Measurements from ENCODE around the gene LILRB1.
"Not testable (repeated sequence)": the region's sequence is repeated elsewhere in the genome, so short reads cannot be mapped to it uniquely, and the experiment has no call there.

Gene LILRB1

DNA sequence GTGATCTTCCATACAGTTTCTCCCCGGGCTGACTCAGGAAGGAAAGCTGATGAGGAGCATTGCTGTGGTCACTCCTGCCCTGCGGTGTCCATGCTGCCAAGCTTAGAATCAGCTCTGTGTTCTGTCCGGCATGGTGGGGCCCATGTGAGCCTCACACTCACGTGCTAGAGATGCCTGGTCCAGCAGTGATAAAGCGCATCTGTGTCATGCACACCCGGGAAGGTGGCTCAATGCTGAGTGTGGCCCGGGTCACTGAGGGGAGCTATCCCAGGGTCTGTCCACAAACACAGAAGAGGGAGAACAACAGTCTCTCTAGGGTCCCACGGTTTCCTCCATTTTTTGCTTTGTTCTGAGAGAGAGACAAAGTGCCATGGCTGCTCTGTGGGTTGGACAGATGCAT, 3.5 kb upstream of the LILRB1 start:
- DNase-seq: no peak

DNA sequence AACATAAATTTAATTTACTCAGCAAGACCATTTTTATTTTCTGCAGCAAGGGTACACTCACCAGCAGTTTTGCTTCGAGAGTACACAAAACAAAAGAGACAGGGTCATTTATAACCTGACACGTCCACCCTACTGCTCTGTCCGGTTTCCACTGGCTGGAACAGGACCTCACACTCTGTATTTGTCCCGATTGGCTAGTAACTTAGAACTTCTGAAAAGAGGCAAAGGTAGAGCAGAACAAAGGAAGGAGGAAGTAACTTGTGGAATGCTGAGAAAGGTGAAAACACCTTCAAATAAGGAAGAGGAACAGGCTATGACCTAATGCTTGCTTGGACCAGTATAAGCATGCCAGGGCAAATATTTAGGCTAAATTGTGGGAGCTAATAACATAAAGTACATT, 2.4 kb upstream of the LILRB1 start:
- DNase-seq: not testable (repeated sequence)

DNA sequence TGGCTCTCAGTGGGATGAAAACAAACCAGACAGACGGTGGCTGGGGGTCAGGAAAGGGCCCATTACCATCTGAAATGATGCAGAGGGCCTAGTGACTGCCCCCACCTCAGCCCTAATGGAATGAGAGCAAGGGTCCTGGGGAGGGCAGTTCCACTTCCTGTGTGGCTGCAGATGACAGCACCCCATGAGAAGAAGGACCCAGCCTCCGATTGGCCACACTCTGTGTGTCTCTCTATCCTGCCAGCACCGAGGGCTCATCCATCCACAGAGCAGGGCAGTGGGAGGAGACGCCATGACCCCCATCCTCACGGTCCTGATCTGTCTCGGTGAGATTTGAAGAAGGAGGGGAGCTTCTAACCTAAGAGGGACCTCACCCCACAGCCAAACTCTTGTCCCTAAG, 498 bp downstream of the LILRB1 start:
- DNase-seq: no peak

DNA sequence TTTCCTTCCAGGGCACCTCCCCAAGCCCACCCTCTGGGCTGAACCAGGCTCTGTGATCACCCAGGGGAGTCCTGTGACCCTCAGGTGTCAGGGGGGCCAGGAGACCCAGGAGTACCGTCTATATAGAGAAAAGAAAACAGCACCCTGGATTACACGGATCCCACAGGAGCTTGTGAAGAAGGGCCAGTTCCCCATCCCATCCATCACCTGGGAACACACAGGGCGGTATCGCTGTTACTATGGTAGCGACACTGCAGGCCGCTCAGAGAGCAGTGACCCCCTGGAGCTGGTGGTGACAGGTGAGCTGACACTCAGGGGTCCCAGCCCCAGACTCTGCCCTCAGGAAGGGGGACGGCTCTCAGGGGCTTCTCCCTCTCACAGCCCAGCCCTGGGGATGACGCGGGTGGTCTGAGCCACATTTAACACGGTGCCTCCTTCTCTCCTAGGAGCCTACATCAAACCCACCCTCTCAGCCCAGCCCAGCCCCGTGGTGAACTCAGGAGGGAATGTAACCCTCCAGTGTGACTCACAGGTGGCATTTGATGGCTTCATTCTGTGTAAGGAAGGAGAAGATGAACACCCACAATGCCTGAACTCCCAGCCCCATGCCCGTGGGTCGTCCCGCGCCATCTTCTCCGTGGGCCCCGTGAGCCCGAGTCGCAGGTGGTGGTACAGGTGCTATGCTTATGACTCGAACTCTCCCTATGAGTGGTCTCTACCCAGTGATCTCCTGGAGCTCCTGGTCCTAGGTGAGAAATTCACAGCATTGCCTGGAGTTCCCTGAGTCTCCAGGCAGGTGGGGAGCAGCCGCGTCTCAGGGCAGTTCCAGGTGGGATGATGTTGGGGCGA, 1.4 kb downstream of the LILRB1 start:
- not testable (repeated sequence) for DNase-seq

DNA sequence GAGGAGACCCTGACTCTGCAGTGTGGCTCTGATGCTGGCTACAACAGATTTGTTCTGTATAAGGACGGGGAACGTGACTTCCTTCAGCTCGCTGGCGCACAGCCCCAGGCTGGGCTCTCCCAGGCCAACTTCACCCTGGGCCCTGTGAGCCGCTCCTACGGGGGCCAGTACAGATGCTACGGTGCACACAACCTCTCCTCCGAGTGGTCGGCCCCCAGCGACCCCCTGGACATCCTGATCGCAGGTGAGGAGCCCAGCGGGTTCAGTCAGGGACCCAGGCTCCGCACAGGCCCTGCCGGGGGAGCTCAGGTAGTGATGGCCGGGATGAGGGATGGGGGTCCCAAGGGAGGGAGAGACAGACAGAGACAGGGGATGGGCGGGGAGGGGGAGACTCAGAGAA, 2.2 kb downstream of the LILRB1 start:
- not testable (repeated sequence) for DNase-seq

DNA sequence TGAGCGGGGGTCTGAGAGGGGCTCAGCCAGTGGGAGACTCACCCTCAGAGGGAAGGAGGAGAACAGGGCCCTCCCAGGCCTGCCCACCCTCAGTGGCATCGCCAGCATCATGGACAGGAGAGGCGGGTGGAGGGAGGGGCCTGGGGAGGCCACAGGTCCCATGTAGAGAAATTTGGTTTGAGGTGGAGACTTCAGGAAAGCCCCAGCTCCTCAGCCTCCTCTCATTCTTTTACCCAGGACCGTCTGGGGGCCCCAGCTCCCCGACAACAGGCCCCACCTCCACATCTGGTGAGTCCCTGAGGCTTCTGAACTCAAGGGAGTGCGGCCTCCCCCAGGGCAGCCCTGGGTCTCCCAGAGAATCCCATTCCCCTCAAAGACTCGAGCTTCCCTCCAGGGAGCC, 3.1 kb downstream of the LILRB1 start:
- no peak for DNase-seq

DNA sequence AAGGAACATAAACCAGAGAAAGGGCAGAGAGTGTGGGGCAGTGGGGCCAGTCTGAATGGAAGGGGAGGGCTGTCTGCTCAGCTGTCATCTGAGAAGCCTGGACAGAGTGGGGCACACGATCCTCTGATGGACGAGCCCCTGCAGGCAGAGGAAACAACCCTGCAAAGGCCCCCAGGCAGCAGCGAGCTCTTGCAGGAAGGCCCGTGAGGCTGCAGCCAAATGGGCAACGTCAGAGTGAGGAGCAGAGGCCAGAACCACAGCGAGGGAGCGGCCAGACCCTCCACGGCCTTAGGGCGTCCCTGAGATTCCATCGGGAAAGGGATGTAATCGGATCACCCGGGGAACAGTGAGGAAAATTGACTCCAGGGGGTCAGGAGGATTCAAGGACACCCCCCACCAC, 5.8 kb downstream of the LILRB1 start:
- not testable (repeated sequence) for DNase-seq

DNA sequence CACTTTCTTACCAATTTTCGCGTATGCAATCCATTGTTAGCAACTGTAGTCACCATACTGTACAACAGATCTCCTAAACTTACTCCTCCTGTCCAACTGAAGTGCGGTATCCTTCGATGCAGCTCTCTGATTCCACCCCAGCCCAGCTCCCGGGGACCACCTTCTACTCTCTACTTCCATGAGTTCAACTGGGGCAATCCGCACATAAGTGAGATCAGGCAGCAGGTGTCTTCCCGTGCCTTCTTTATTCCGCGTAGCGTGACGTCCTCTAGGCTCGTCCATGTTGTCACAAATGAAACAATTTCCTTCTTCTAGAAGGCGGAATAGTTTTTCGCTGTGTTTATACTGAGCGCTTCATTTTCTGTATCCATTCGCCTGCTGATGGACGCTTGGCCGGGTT, 8.4 kb downstream of the LILRB1 start:
- no peak for DNase-seq

DNA sequence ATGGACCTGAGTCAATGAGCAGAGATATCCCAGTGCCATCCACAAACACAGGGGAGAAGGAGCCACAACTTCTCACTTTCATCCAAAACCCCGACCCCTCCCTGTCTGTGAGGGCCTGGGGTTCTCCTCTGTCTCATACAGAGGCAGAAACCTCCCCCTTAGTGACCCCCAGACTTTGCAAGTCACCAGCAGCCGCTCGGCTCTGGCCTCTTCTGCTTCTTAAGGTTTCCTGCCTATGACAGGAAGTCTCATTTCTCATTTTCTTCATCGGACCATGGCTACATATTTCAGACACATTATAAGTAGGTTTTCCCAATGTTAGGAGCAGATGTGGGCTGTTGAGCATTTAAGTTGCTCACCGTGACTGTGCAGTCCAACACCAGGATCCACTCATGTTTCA, 12.7 kb downstream of the LILRB1 start:
- DNase-seq: not testable (repeated sequence)

DNA sequence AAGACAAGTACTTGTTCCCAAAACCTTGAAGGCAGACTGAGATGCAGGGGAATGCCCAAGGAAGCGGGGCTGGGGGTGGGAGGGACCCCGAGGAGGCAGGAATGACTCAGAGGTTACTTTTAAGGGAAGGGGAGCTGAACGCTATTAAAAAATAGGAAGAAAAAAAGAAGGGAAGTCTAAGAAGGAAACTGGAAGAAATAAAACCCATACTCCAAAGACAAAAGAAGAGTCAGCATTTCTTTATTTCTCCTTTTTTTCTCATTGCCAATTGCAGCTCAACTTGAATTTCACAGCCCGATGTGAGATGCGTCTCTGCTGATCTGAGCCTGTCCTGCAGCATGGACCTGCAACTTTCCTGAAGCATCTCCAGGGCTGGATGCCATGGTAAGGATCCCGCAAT, 13.3 kb downstream of the LILRB1 start:
- DNase-seq: not testable (repeated sequence)

DNA sequence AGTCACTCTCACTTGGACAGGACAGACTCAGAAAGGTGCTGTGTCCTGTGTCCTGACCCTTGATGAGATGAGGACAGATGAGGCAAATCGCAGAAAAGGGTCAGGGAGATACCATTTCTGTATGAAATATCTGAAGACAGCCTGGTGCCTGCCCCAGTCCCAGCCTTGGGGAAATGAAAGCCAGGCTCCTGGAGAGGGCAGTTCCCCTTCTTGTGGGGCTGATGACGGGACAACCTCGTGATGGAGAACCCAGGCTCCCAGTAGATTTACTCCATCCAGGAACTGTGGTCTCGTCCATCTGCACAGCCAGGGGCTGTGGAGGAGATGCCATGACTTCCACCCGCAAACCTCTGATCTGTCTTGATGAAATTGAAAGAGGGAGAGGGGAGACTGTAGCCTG, 13.8 kb downstream of the LILRB1 start:
- no peak for DNase-seq

DNA sequence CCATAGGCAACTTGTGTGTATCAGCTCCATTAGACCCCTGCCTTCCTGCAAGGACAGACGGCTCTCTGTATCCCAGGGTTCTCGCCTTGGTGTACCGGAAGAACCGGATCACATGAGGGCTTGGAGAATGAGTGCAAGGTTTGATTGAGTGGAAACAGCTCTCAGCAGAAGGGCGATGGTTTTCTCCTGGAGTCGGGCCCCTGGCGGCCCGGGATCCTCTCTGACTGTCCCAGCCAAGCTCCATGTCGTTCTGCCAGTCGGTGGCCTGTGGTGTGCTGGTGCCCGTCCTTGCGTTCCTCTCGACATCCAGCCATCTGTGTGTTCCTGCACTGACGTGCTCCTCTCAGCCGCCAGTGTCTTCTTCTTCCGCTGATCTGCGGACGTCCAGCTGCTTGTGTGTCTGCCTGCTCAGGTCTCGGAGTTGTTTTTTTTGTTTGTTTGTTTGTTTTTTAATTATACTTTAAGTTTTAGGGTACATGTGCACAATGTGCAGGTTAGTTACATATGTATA, 16.1 kb downstream of the LILRB1 start:
- DNase-seq: no peak

DNA sequence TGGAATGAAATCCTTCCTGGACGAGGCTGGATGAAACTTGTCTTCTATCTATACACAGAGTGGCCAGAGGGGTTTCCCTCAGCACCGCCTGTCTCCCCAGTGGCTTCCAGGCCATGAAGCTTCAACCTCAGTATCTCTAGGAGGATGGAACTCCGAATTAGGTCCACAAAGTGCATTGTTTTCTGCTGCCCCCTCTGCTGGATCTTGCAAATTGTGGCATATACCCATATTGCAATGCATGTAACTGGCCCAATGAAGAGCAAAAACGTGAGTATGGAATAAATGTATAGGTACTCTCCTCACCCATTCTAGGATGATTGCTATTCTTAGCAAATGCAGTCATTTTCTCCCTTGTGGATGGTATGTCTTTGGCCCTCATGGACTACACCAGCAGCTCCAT, 17.8 kb downstream of the LILRB1 start:
- DNase-seq: no peak

DNA sequence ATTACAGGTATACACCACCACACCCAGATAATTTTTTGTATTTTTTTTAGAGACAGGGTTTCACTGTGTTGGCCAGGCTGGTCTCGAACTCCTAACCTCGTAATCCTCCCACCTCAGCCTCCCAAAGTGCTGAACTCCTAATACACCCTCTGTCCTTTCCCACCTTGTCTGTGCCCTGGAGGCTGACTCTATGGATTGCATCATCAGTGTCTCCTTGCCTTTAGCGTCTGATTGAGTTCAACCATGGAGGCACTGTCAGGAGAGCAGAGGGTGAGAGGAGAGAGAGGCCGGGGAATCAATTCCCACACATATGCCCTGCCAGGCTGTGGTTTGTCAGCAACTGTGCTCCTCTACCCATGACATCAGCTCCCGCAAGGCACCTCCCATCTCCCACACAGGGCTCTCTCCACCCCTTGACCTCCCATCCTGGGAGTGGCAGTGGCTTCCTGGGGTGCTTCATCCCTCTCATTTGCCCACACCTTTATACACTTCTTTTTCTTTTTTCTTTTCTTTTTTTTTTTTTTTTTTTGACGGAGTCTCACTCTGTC, 19.9 kb downstream of the LILRB1 start:
- DNase-seq: no peak

DNA sequence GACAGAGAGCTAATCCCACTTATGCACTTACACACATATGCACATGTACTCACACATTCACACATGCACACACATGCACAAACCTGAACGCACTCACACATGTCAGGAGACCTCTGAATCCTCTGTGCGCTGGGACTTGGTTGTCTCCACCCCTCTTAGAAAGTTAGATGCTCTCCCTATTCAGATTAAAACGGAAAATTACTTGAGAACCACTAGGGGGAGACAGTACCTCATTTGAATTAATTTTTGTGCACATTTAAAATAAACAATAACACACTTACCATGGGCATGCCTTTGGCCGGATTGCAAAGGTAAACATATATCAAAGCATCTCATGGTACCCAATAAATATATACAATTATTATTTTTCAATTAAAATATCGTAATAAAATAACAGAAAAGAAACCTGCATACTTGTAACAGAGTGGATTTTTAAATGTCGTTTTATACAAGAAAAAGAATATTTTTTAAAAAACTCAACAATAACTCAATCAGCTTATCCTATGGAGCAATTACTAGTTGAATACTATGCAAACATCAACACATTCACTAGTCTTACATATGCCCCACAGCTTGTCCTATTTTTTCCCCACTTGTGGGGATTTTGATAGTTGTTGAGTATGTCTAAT, 23.0 kb downstream of the LILRB1 start:
- DNase-seq: no peak

DNA sequence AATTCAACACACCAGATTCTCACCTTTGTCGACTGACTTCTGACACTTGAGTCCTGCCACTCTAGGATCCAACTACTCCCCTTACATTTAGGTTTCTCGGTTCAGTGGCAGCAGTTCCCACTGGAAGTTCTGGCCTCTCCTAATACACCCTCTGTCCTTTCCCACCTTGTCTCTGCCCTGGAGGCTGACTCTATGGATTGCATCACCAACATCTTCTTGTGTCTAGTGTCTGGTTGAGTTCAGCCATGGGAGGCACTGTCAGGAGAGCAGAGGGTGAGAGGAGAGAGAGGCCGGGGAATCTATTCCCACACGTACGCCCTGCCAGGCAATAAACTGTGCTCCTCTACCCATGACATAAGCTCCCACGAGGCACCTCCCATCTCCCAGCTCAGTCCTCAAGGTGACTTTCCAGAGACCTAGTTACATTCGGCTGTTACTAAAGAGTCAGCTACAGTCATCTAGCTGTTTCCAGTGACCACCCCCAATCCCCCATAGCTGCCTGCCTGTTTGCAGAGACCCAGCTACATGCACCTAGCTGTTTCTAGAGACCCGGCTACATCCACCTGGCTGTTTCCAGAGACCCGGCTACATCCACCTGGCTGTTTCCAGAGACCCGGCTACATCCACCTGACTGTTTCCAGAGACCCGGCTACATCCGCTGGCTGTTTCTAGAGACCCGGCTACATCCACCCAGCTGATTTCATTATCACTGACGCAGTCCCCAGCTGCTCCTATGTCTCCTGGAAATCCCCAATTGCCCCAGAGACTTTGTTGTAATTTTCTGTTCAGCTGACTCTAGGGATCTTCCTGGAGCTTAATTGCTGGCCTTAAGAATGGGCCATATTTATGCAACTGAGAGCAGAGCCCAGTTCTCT, 24.4 kb downstream of the LILRB1 start:
- DNase-seq: no peak

DNA sequence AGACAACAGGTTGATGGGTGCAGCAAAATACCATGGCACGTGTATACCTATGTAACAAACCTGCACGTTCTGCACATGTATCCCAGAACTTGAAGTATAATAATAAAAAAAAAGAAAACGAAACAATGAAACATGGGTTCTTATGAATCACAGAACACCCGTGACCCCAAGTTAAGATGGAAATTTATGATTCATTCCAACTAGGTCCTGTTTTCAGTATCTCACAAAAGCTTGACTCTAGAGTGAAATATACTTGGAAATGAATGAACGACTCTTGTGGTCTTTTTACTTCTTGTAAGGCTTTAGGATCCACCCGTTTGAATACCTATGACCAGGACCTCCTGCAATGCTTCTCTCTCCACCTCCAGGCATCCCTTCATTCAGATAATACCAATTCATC, 29.0 kb downstream of the LILRB1 start:
- DNase-seq: no peak

DNA sequence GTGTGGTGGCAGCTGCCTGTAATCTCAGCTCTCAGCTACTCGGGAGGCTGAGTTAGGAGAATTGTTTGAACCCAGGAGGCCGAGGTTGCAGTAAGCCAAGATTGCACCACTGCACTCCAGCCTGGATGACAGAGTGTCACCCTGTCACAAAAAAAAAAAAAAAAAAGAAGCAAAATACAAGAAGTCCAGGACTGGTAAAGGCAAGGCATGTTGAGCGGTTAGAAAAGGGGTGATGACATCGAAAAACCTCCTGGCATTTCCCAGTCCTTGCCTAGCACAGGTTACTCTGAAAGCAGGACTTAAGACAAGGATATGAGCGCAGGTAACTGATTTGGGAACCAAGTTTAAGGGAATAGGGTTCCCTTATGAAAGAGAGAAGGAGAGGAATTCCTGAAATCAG, 30.0 kb downstream of the LILRB1 start:
- no peak for DNase-seq

DNA sequence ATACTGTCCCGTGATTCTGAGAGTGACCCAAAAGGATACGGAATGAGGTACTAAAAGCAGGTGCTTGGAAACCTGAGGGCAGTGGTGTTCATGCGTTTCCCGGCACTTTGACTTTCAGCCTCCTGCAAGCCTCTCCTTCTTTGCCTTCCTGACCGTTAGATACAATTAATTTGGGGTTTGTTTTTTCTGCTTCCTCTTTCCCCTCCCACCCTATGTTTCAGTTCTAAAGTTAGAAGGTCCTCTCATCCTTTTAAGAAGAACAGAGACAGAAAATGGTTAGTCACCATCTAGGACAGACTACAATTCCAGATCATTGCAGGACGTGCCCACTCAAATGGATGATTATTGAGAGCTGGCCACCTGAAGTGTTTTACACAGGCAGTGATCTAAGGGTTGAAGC, 30.7 kb downstream of the LILRB1 start:
- DNase-seq: no peak

DNA sequence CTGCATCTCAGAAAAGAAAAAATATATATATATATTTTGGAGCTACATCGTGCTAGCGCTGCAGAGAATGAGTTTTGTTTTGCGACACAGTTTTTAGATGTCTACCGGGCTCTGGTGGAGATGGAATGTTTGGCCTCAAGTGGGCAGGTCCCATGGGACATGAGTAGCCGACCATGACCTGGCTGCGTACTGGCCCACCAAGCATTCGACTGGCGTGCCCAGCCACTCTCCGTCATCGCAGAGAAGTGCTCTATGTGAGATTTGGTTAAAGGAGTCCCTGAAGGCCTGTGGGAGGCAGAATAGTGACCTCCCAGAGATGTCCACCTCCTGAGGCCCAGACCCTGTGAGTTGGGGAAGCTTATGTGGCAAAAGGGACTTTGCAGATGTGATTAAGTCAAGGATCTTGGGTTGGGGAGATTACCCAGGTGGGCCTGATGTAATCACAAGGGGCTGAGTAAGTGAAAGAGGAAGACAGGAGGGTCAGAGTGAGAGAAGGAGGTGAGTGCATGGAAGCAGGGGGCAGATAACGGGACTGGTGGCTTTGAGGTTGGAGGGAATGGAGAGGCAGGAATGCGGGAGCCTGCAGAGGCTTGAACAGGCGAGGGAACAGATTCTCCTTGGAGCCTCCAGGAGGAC, 31.7 kb downstream of the LILRB1 start:
- no peak for DNase-seq

DNA sequence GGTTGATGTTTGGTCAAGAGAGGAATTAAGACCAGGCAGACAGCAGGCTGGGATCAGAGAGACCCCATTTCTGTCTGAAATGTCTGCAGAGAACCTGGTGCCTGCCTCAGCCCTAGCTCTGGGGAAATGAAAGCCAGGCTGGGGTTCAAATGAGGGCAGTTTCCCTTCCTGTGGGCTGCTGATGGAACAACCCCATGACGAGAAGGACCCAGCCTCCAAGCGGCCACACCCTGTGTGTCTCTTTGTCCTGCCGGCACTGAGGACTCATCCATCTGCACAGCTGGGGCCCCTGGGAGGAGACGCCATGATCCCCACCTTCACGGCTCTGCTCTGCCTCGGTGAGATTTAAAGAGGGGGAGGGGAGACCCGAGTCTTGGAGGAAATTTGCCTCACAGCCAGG, 32.4 kb downstream of the LILRB1 start, which contains the start of gene LILRB4:
LILRB4 (plus strand) TSS at position 256 of the 400 bp plus-strand sequence; CDS start at position 305, 49 bp downstream.
- DNase-seq: no peak

DNA sequence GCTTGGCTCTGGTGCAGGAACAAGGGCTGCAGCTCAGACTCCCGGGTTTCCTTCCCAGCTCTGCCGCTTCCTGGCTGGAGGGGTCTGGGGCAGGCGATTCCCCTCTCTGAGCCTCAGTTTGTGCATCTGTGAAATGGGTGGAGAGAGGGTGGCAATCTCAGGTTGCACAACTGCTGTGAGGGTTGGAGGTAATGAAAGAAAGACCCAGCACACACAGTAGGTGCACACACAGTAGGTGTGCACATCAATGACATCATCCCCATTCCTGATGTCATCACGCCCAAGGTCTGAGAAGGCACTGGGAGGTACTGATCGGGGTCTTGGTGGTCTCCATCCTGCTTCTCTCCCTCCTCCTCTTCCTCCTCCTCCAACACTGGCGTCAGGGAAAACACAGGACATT, 35.2 kb downstream of the LILRB1 start:
- no peak for DNase-seq

Data from NCI-H1092 (cell line).